Lower leg skin (tissue), 3 donors: ENCODE data around the gene PPP2R5A.

Experiments used
- CTCF ChIP-seq, 3 donors: fragments of 450-650 bp; IDR thresholded peaks; one replicate each; pipeline ENCODE4 v1.5.1; 2016; ENCODE audit warnings: antibody characterized with exemption in 3 of 3, mild to moderate bottlenecking in 3 of 3, moderate library complexity in 2 of 3
- POLR2A ChIP-seq, 2 donors: fragments of 450-650 bp; IDR thresholded peaks; one replicate each; pipeline ENCODE4 v1.6.1; 2016 to 2017; ENCODE audit warnings: antibody characterized with exemption in 2 of 2, mild to moderate bottlenecking in 1 of 2, moderate library complexity in 1 of 2

- no peak for TF ChIP-seq POLR2A (IDR thresholded peaks at IDR 0.05)
- TF ChIP-seq CTCF (IDR thresholded peaks at IDR 0.05), result no peak
Observed at GRCh38 chr1:212354464-212354863, 69.3 kb downstream of the PPP2R5A start.
